GM23338 (cell line): ENCODE data around the gene ANKMY2. TPM values are rescaled to one million over a fixed set of nuclear protein-coding genes. Genes with fewer than 3 reads are reported as not detected.

Source experiments
- ATAC-seq: fragments of 200-7000 bp; cut with Tn5 transposase; 3 replicates; pipeline ENCODE4 v1.9.1; 2020
- DNase-seq: peaks from one replicate; pipeline ENCODE4 v3.0.0-alpha.2; 2015; ENCODE audit warnings: low spot score
- H2AFZ ChIP-seq: fragments of 200-600 bp; sonication (generic); 2 replicates; pipeline ENCODE4 v1.8.0; 2016; ENCODE audit warnings: antibody characterized with exemption, mild to moderate bottlenecking, moderate library complexity
- H3F3A ChIP-seq: fragments of 200-600 bp; sonication (generic); replicated peaks from 2 replicates; pipeline ENCODE4 v1.8.0; 2017; ENCODE audit warnings: antibody characterized with exemption, mixed run types, low read depth
- H3K27ac ChIP-seq: fragments of 200-600 bp; sonication (generic); 2 replicates; pipeline ENCODE4 v1.6.1; 2016; ENCODE audit warnings: low read depth
- H3K27me3 ChIP-seq: fragments of 200-600 bp; sonication (generic); 2 replicates; pipeline ENCODE4 v1.8.0; 2016; ENCODE audit warnings: mild to moderate bottlenecking, mixed run types, moderate library complexity; ENCODE audit not compliant: insufficient read depth
- H3K36me3 ChIP-seq: fragments of 200-600 bp; sonication (generic); 2 replicates; pipeline ENCODE4 v1.8.0; 2016; ENCODE audit warnings: mild to moderate bottlenecking; ENCODE audit not compliant: insufficient read depth
- H3K4me1 ChIP-seq: fragments of 200-600 bp; sonication (generic); 2 replicates; pipeline ENCODE4 v1.8.0; 2016; ENCODE audit warnings: mild to moderate bottlenecking, moderate library complexity; ENCODE audit not compliant: insufficient read depth
- H3K4me2 ChIP-seq: fragments of 200-600 bp; sonication (generic); 2 replicates; pipeline ENCODE4 v1.7.1; 2017; ENCODE audit warnings: mixed run types
- H3K4me3 ChIP-seq: fragments of 200-600 bp; sonication (generic); 2 replicates; pipeline ENCODE4 v1.6.1; 2016; ENCODE audit warnings: mixed run types
- H3K79me2 ChIP-seq: fragments of 200-600 bp; sonication (generic); replicated peaks from 2 replicates; pipeline ENCODE4 v1.8.0; 2017; ENCODE audit warnings: mild to moderate bottlenecking; ENCODE audit not compliant: insufficient read depth
- H3K9me2 ChIP-seq: fragments of 200-600 bp; sonication (generic); 2 replicates; pipeline ENCODE4 v1.8.0; 2017; ENCODE audit not compliant: insufficient read depth
- H4K20me1 ChIP-seq: fragments of 200-600 bp; sonication (generic); replicated peaks from 2 replicates; pipeline ENCODE4 v1.8.0; 2017; ENCODE audit warnings: mild to moderate bottlenecking; ENCODE audit not compliant: insufficient read depth
- H3K27ac Mint-ChIP-seq: 2 replicates; pipeline ENCODE4 v1.8.0; 2020; ENCODE audit warnings: inconsistent platforms, mild to moderate bottlenecking, moderate library complexity, mixed read lengths
- H3K27me3 Mint-ChIP-seq: 3 replicates; pipeline ENCODE4 v1.8.0; 2022; ENCODE audit warnings: low read depth, mild to moderate bottlenecking, moderate library complexity, mixed read lengths, inconsistent platforms; ENCODE audit not compliant: insufficient read depth, poor library complexity
- H3K36me3 Mint-ChIP-seq: 3 replicates; pipeline ENCODE4 v1.8.0; 2021; ENCODE audit warnings: low read depth, mild to moderate bottlenecking, inconsistent platforms, moderate library complexity, mixed read lengths
- H3K4me1 Mint-ChIP-seq: 3 replicates; pipeline ENCODE4 v1.8.0; 2020; ENCODE audit warnings: mild to moderate bottlenecking, inconsistent platforms, mixed read lengths
- H3K4me3 Mint-ChIP-seq: 3 replicates; pipeline ENCODE4 v1.8.0; 2021; ENCODE audit warnings: moderate library complexity, mild to moderate bottlenecking, inconsistent platforms, mixed read lengths
- H3K9me3 Mint-ChIP-seq: 3 replicates; pipeline ENCODE4 v1.8.0; 2020; ENCODE audit warnings: moderate library complexity, mild to moderate bottlenecking, inconsistent platforms, mixed read lengths
- CREB1 ChIP-seq: fragments of 250-450 bp; sonication (Bioruptor Pico); IDR thresholded peaks from 2 replicates; pipeline ENCODE4 v1.5.0; 2020; ENCODE audit warnings: low read depth, mild to moderate bottlenecking, moderate library complexity
- EZH2 ChIP-seq: fragments of 200-600 bp; sonication (generic); IDR thresholded peaks from one replicate; pipeline ENCODE4 v1.8.0; 2017; ENCODE audit warnings: antibody characterized with exemption, mild to moderate bottlenecking, low read depth; ENCODE audit not compliant: unreplicated experiment
- EZH2phosphoT487 ChIP-seq: fragments of 200-600 bp; sonication (generic); IDR thresholded peaks from one replicate; pipeline ENCODE4 v1.8.1; 2018; ENCODE audit warnings: antibody characterized with exemption; ENCODE audit not compliant: unreplicated experiment
- JUNB ChIP-seq: IDR thresholded peaks from one replicate; pipeline ENCODE4 v1.6.1; 2016; ENCODE audit warnings: antibody characterized with exemption; ENCODE audit not compliant: unreplicated experiment
- STAT1 ChIP-seq: IDR thresholded peaks from one replicate; pipeline ENCODE4 v1.6.1; 2016; ENCODE audit warnings: antibody characterized with exemption; ENCODE audit not compliant: unreplicated experiment
- ZNF114 ChIP-seq: fragments of 250-450 bp; sonication (Bioruptor Pico); IDR thresholded peaks from 2 replicates; pipeline ENCODE4 v1.5.0; 2020; ENCODE audit warnings: mild to moderate bottlenecking, moderate library complexity
- ZNF331 ChIP-seq: fragments of 250-450 bp; sonication (Bioruptor Pico); IDR thresholded peaks from 2 replicates; pipeline ENCODE4 v1.5.0; 2020; ENCODE audit warnings: low read depth, mild to moderate bottlenecking, moderate library complexity
- polyA plus RNA-seq: library from polyadenylated mRNA; unstranded; fragments of >200 nt; fragmentation: Nextera tagmentation; extraction: Ambion mirVana; gene quantifications from 2 replicates; pipeline ENCODE4 v1.2.1, GENCODE V29; 2016
- total RNA-seq: library from RNA; depleted of rRNA; stranded (reverse); fragments of >200 nt; shearing (Covaris generic); gene quantifications from 2 replicates; pipeline ENCODE4 v1.2.3, GENCODE V29; 2014
- TF ChIP-seq, protein P1 (sequence below): IDR thresholded peaks from one replicate; pipeline ENCODE4 v1.6.1; 2018; ENCODE audit warnings: antibody characterized with exemption; ENCODE audit not compliant: unreplicated experiment

ANKMY2 gene
- total and polyA plus RNA-seq, 2 experiments from 2014 or later = 4.4 to 9.5 TPM

DNA sequence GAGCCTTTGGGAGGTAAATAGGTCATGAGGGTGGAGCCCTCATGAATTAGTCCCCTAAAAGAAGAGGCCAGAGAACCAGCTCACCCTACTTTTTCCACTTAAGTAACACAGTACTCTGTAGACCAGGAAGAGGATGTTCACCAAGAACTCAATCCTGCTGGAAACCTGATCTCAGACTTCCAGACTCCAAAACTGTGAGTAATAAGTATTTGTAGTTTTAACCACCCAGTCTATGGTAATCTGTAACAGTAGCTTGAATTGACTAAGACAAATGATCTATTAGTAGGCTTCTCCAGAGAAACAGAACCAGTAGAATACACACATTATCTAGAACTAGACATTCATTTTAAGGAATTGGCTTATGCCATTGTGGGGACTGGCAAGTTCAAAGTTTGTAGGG is 51.5 kb downstream of the ANKMY2 start:
- Histone ChIP-seq H4K20me1 (no peaks in the 10 kb centered on the region), H3K9me2 (peaks cover 10% of the 10 kb centered on the region; the same call in 1 of the 2 replicates), H3K27ac (no peak overlapping the region), H3K4me2 (no peak overlapping the region), H3K4me1 (peaks cover 4% of the 10 kb centered on the region; the same call in 1 of the 2 replicates), H3K27me3 (no peaks in the 10 kb centered on the region), H3K79me2 (no peaks in the 10 kb centered on the region), H3K4me3 (no peak overlapping the region), H2AFZ (no peak overlapping the region), H3F3A (no peaks in the 10 kb centered on the region), H3K36me3 (no peaks in the 10 kb centered on the region)
- Mint-ChIP-seq H3K9me3 (no peaks in the 10 kb centered on the region), H3K27ac (no peak overlapping the region), H3K4me3 (no peak overlapping the region), H3K36me3 (no peaks in the 10 kb centered on the region), H3K27me3 (peaks cover 6% of the 10 kb centered on the region), H3K4me1 (peaks cover 12% of the 10 kb centered on the region)
- no peak for DNase-seq
- TF ChIP-seq EZH2 = no peak
- no peak for TF ChIP-seq ZNF331 (CRISPR knock-in tag)
- no peak for ATAC-seq

DNA sequence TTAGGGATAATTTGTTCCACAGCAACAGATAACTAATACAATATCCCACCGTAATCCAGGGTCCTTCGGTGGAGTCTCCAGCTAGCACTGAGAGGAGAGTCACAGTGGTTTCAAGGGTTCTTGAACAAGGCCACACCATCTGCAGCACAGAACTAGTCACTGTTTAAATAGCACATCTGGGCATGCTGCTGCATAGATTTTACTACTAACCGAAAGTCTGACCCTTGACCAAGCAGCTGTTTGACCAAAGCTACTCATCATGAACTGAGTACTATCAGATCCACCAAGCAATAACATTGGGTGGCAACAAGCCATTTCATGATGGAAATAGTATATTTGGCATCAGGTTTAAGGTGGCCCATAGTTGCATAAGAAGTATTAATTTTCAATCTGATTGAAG is 53.2 kb downstream of the ANKMY2 start:
- peaks cover 10% of the 10 kb centered on the region; the same call in 1 of the 2 replicates for H3K9me2 ChIP-seq
- no peak overlapping the region for H3K27ac Mint-ChIP-seq
- H3K9me3 Mint-ChIP-seq = no peaks in the 10 kb centered on the region
- no peaks in the 10 kb centered on the region for H3K27me3 ChIP-seq
- TF ChIP-seq CREB1 (CRISPR knock-in tag) (no peak), EZH2 (no peak), ZNF114 (CRISPR knock-in tag) (no peak)
- TF ChIP-seq, protein P1, sequence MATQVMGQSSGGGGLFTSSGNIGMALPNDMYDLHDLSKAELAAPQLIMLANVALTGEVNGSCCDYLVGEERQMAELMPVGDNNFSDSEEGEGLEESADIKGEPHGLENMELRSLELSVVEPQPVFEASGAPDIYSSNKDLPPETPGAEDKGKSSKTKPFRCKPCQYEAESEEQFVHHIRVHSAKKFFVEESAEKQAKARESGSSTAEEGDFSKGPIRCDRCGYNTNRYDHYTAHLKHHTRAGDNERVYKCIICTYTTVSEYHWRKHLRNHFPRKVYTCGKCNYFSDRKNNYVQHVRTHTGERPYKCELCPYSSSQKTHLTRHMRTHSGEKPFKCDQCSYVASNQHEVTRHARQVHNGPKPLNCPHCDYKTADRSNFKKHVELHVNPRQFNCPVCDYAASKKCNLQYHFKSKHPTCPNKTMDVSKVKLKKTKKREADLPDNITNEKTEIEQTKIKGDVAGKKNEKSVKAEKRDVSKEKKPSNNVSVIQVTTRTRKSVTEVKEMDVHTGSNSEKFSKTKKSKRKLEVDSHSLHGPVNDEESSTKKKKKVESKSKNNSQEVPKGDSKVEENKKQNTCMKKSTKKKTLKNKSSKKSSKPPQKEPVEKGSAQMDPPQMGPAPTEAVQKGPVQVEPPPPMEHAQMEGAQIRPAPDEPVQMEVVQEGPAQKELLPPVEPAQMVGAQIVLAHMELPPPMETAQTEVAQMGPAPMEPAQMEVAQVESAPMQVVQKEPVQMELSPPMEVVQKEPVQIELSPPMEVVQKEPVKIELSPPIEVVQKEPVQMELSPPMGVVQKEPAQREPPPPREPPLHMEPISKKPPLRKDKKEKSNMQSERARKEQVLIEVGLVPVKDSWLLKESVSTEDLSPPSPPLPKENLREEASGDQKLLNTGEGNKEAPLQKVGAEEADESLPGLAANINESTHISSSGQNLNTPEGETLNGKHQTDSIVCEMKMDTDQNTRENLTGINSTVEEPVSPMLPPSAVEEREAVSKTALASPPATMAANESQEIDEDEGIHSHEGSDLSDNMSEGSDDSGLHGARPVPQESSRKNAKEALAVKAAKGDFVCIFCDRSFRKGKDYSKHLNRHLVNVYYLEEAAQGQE = no peak
- H3K4me2 ChIP-seq = no peak overlapping the region
- H3K36me3 ChIP-seq = no peaks in the 10 kb centered on the region
- H3K4me3 Mint-ChIP-seq = no peak overlapping the region
- H3K27ac ChIP-seq = no peak overlapping the region
- peaks cover 3% of the 10 kb centered on the region; the same call in 1 of the 3 replicates for H3K4me1 Mint-ChIP-seq
- H3K27me3 Mint-ChIP-seq = peaks cover 1% of the 10 kb centered on the region
- DNase-seq = no peak
- no peak overlapping the region for H2AFZ ChIP-seq
- no peaks in the 10 kb centered on the region for H4K20me1 ChIP-seq
- H3K79me2 ChIP-seq = no peaks in the 10 kb centered on the region
- no peaks in the 10 kb centered on the region for H3F3A ChIP-seq
- no peak for ATAC-seq
- no peak overlapping the region for H3K4me3 ChIP-seq
- H3K36me3 Mint-ChIP-seq = no peaks in the 10 kb centered on the region
- peaks cover 10% of the 10 kb centered on the region for H3K4me1 ChIP-seq

DNA sequence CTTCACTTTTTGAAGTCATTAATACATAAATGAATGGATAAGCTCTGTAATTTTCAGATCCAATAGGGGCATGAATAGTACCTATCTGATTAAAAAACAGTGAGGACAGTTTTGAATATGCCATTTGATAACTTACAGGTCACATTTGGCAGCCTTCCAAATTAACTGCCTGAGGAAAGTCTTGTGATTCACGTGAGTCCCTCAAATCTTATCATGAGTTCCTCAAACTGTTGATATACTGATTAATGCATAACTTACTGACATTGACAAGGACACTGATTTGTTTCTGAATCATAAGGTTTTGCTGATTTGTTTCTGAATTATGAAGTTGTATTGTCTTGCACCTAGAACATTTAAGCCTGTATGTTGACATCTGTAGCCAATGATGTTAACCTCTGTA is 55.1 kb downstream of the ANKMY2 start:
- Histone ChIP-seq H3F3A (no peaks in the 10 kb centered on the region), H3K27me3 (no peaks in the 10 kb centered on the region), H3K4me1 (peaks cover 14% of the 10 kb centered on the region), H3K79me2 (no peaks in the 10 kb centered on the region), H3K9me2 (peaks cover 10% of the 10 kb centered on the region; the same call in 1 of the 2 replicates), H4K20me1 (no peaks in the 10 kb centered on the region), H3K4me2 (no peak overlapping the region), H3K4me3 (no peak overlapping the region), H3K36me3 (no peaks in the 10 kb centered on the region), H2AFZ (no peak overlapping the region), H3K27ac (no peak overlapping the region)
- no peaks in the 10 kb centered on the region for H3K36me3 Mint-ChIP-seq
- no peak overlapping the region for H3K27ac Mint-ChIP-seq
- H3K4me1 Mint-ChIP-seq = peaks cover 3% of the 10 kb centered on the region; the same call in 2 of the 3 replicates
- no peak overlapping the region for H3K4me3 Mint-ChIP-seq
- no peaks in the 10 kb centered on the region for H3K9me3 Mint-ChIP-seq
- DNase-seq (no peak), ATAC-seq (no peak)
- H3K27me3 Mint-ChIP-seq = no peaks in the 10 kb centered on the region
- TF ChIP-seq ZNF331 (CRISPR knock-in tag) (no peak), STAT1 (no peak), EZH2phosphoT487 (no peak), CREB1 (CRISPR knock-in tag) (no peak), JUNB (no peak)
